ENCODE data around the gene DHCR7.

DNA sequence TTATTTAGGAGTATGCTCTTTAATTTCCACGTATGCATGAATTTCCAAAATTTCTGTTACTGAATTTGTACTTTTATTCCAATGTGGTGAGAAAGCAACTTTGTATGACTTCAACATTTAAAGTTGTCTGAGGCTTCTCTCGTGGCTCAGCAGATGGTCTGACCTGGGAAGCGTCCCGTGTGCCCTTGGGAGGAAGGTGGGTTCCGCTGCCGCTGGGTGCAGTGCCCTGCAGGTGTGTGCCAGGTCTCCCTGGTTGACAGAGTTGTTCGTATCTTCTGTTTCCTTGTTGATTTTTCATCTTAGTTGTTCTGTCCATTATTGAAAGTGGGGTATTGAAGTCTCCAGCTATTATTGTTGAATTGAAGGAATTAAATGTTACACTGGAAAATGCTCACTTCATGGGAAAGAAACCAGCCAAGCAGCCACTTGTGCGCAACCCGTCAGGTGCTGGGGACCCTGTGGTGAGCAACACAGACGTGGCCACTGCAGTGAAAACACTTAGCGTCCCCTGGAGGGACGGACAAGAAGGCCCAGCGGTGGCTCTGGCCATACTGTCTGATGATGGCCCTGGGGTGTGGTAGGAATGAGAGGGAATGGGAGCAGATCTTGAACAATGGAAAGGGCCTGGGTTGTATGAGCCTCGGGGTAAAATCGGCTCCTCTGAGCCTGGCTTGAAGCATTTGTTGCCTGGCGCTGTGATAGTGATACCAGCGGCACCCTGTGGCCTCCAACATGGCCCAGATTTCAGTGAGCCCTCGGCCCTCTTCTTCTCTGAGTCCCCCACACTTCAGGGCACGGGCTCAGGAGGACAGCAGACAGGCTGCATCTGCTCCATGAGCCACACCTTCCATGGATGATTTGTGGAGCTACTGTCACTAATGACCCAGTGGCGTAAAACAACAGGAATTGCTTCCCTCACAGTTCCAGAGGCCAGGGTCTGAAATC, 47.4 kb upstream of the DHCR7 start:
- TF ChIP-seq CTCF (IDR thresholded peaks at IDR 0.05) = no peak
- TF ChIP-seq EZH2phosphoT487 (IDR thresholded peaks at IDR 0.05) = no peak
- TF ChIP-seq EZH2 (IDR thresholded peaks at IDR 0.05) = no peak
